Activated CD4-positive, CD25-positive, alpha-beta regulatory T cell treated with anti-CD3 and anti-CD28 coated beads, Interleukin-2, amount 50 U/mL, for 16 hours (primary cell): ENCODE results near the gene GNPDA2.
"Not testable (repeated sequence)": the region's sequence is repeated elsewhere in the genome, so short reads cannot be mapped to it uniquely, and the experiment has no call there.

ENCODE experiments used
- DNase-seq: peaks from one replicate; pipeline ENCODE4 v3.0.0-alpha.2; 2020; ENCODE audit warnings: low read depth, low spot score

The GNPDA2 gene

DNA sequence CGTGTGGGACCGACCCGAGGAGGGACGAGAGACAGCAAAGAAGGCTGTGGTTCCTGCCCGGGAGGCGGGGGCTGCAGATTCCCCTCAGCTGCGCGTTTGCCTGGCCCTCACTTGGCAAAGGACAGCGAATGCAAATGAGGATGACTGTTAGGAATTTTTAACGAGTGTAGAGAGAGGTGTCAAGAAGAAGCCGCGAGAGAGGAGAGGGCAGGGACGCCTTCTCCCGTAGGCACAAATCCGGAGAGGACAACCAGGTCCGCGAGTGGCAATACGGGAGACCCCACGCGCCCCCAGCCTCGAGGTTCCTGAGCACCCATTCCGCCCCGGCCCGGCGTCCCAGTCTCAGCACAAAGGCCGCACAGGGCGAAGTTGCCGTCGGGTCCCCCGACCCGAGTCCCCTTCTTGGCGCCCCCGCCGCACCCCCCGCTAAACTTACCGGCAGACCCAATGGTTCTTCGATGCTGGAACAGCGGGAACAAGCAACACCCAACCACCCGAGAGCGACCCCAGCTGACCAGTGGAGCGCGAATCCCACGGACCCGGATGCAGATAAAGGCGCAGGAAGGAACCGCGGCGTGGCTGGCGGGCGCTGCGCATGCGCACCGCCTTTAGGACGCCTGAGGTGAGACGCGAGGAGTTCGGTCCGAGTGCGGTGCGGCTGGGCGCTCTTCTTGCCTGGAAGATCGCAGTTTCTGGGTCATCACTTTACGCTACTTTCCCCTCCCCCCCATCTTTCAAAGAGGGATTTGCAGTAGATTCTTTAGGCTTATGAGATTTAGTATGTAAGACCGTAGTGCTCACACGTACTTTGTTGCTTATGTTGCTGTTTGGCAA lies at the start of gene GNPDA2:
GNPDA2 (minus strand) TSS at position 519 of the 834 bp plus-strand sequence. CDS start 4,349 bp downstream, outside the sequence.
- peak; percentile 57 for DNase-seq

DNA sequence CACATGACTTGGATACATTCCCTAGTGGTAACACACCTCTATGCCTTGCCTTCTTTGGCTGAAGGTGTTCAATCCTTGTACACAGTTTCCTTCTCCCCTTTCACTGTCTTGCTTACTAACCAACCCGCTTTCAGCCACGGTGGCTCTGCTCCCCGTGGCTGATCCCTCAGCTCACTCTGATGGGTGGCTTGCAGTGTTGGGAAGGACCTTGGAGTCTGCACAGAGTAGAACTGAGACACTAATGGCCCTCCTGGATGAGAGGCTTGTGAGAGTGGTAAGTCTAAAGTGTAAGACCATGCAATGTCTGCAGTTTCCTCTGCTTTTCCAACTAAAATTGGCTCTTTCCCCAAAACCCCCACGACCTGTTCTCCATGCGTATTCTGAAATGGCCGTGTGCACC lies 46.0 kb upstream of the GNPDA2 start:
- no peak for DNase-seq

DNA sequence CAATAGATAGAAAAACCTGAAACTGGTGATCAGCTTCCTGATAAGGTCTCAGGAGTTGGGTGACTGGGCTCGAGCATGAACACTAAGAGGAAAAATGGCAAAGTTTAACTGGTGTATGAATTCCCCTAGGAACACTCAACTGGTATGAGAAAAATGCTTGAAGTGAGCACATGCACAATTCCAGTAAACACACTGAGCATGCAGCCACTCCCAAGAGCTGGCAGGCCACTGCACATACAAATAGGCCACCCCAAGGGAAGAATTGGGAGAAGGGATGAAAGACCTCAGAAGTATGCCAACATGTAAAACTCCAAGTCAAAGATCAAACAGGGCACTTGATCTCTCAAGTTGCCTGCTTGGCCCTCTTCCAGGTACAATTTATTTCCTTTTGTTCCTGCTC lies 45.4 kb upstream of the GNPDA2 start:
- no peak for DNase-seq

DNA sequence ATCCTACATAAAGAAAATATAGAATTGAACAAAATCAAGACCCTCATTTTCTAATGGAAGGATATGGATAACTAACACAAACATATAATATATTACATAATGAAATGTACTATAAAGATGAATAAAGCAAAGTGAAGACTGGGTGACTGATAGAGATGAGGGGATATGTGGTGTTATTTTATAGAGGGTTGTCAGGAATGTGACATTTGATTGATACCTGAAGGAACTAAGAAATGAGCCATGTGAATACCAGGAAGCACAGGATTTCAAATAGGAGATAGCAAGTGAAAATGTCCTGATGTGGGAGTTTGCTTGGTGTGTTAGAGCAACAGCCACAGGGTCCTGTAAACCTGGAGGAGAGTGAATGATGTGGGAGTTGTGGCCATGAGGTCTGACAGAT lies 40.1 kb upstream of the GNPDA2 start:
- DNase-seq = no peak

DNA sequence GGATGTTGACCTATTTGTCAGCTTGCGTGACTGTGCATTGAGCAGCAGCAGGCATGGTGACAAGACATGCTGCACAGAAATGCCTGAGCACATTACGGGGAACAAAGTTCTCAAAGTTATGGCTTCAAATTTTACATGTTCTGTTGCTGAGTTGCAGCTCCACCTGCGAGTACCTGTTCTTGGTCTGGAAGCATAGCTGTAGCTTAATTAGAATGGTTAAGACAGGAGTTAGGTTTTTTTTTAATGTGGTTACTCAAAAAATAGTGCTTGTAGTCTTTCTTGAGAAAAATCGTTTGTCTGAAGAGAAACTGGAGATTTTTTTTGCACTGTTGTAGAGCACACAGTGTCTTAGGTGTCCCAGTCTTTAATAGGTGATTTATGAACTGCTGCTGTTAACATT lies 38.8 kb upstream of the GNPDA2 start:
- DNase-seq = no peak

DNA sequence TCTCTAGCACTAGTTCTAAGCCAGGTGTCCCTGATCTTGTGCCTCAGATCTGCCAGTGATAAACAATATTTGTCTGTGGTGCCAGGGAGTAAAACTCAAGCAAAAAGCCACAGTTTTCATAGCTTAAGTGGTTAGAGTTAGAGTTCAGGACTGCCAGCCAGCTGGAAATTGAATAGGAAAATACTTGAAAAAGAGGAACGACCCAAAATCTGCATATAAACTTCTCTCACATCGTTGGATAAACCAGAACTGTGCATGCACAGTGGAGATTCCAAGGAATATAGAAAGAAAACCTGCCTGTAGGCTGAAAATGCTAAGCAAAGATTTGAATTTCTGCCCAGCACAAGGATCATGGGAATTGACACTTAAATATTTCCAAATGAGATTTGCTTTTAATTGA lies 35.0 kb upstream of the GNPDA2 start:
- no peak for DNase-seq

DNA sequence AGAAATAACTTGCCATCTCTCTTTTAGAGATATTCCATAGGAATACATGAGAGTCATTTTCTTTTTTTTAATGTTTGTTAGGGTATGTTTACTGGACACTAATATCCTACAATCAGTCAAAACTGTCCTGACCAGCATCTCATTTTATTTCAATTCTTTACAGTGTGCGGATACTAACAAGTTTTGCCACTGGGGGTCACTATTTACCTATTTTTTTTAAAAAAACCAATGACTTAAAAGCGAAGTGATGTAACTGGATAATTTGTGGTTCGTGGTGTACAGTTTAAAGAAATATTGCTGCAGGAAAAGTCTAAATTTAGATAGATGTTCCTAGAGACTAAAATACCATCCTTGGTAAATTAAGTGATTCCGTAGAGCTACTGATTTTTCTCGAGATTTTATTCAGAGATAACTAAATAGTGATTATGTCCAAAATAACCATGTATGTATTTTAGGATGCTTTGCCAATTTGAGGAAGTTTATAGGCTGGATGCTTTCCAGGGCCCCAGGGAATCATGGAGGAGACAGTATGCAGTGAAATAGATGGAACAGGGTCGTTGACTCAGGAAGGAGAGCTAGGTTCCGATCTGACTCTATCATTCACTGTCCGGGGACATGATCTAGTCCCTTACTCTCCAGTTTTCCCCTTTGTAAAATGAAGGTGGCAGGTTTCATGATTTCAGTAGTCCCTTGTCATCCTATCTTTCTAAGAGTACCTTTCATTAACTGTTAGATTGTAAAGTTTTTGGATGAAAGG lies 34.0 kb upstream of the GNPDA2 start:
- no peak for DNase-seq

DNA sequence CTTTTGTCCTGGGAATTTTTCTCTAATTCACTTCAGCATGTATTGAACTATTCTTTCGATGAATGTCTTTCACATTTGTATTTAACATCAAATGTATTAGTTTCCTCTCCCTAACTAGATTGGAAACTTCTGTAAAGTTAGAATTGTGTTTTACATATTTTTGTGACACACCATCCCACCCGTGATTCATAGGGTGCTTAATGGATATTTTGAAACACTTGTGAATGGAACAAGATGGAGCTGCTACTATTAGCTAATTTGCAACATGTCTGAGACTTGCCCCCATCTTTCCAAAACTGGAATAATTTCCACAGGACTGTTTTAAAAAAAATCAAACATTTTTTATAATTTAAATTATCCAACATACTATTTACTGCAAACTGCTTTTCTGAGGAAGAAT lies 30.2 kb upstream of the GNPDA2 start:
- no peak for DNase-seq

DNA sequence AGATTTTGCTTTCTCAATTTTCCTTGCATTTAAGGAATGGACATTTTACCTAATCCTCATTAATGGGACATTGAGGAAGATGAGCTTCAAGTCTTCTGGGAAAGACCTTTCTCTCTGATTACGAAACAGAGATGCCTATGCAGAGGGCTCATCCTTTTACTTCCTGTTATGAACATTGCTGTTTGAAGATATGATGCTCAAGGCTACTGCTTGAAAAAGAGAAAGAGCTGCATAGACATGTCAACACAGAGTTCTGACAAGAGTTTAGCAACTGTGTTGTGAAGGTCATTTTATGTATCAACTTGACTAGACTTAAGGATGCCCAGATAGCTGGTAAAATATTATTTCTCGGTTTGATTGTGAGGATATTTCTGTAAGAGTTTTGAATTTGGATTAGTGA lies 13.8 kb upstream of the GNPDA2 start:
- no peak for DNase-seq

DNA sequence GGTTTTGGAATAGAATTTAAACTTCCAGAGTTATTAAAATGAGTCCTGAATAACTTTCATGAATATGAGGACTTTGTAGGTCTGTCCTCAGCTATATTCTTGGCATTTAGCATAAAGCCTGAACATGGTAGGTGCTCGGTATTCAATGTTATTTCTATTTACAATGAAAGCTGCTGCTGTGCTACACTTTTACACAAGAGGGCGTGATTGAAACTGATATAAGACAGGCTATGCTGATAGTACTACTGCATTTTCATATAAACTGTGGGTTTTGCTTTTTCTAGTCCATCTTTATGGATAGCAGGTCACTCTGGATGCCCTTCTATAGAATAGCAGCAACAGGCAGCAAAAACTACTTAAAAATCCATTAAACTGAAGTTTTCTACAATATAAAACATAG lies 12.3 kb upstream of the GNPDA2 start:
- no peak for DNase-seq

DNA sequence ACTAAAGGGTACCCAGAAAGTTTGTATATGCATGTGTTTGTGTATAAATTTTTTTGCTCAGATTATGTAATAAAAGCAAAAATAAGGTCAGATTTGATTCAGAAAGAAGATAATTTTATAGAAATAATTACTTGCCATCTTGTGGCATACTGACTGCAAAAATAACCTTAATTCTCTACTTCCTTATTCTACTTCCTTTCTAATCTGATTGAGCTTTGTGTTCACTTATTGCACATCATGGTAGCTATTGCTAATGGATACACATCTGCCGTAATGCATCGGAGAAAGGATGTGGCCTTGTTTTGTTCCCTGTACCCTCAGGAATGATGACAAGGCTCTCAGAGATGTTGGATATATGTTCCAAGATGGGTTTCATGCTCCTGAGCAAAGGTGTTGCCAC lies 10.5 kb upstream of the GNPDA2 start:
- DNase-seq = no peak

DNA sequence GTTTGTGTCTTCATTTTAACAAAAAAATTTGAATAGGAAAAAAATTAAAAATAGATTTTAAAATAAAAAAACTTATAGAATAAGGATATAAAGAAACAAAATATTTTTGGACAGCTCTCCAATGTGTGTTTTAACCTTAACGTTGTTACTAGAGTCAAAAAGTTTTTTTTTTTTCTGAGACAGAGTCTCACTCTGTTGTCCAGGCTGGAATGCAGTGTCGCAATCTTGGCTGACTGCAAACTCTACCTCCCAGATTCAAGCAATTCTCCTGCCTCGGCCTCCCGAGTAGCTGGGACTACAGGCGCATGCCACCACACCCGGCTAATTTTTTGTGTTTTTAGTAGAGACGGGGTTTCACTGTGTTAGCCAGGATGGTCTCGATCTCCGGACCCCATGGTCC lies 2.3 kb upstream of the GNPDA2 start:
- DNase-seq = not testable (repeated sequence)

DNA sequence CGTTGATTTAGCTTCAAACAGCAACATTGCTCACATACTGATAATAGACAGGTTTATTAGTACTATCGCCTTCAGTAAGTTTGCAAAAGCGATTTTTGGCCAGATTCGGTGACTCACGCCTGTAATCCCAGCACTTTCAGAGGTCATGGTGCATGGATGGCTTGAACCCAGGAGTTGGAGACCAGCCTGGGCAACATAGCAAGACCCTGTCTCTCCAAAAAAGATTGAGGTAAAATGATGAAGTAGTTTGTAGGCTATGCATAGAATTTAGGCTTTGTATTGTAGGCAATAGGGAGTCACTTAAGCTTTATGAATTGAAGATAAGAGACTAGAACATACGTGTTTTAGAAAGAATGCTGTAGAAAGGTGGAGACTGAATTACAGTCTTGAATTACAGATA lies 1.1 kb upstream of the GNPDA2 start:
- no peak for DNase-seq

DNA sequence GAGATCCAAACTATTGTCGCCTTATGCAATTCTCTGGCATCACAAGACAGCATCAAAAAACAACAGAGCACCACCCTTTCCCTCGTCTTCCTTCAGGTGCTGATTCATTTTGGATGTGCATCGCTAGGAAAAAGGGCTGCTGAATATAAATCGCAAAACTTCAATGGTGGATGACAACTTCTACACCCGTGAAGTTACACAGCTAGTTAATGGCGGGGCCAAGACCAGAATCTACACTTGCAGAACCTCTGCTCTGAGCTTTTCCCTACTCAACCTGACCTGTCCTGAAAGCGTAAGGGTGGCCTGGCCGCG lies 674 bp downstream of the GNPDA2 start:
- DNase-seq = peak; percentile 12

DNA sequence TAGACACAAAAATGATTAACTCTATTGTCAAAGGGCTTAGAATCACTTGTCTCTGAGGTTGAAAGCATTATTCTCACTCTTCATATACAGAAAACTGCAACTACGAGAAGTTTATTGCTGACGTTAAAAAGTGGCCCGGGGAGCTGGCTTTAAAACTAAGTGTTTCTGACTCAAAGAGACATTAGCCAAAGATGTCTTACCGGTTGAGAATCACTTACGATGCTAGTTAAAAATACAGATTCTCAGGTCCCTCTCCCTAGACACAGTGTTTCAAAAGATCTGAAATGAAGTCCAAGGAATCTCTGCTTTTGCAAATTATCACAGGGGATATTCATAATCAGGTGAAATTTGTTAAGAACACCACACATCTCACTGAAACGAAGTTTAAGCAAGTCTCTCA lies 1.2 kb downstream of the GNPDA2 start:
- DNase-seq = no peak

DNA sequence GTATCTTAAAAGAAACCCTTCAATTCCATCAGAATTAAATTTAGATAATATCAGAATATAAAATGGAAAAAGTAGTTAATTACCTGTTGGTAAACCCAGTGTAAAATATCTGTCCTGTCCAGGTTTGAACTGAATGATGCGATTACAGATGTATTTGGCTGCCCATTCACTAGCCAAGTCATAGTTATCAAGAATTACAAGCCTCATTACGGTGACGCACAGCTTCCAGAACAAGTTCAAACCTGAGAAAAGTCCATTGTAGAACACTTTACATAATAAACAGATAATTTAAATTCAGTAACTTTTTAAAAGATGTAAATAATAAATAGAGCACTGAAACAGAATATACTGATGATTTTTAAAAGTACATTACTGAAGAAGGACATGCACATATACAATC lies 4.4 kb downstream of the GNPDA2 start:
- DNase-seq = no peak

DNA sequence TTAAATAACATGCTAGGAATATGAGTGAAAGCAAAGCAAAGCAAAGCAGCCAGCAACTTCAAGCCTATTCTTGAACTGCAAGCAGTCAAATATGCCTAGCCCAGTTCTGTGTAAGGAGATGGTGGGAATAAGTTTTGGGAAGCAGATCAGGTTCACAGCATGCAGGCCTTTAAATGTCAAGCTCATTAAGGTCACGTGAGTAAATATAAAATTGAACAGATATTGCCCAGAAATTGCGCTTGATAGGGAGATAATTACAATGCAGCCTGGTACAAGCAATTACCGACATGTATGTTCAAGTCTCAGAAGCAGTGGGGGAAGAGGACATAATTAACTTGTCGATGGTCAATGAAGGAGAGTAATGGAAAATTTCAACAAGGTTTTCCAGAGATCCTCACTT lies 6.0 kb downstream of the GNPDA2 start:
- no peak for DNase-seq

DNA sequence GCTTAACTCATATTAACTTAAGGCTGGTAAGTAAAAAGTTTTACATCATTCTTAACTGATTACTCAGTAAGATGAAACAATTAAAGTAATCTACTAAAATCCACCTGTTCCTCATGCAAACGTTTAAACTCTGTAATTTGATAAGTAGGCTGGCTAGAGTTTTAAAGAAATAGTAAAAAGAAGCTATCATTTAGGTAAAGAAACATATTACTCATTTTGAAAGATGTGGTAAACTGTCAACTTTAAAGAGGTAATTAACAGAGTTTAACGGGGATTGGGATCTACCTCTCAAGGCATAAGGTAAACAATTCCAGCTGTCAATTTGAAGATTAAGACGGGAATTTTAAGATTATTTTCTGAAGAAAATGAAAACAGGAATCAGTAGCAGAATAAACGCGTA lies 9.8 kb downstream of the GNPDA2 start:
- DNase-seq = no peak

DNA sequence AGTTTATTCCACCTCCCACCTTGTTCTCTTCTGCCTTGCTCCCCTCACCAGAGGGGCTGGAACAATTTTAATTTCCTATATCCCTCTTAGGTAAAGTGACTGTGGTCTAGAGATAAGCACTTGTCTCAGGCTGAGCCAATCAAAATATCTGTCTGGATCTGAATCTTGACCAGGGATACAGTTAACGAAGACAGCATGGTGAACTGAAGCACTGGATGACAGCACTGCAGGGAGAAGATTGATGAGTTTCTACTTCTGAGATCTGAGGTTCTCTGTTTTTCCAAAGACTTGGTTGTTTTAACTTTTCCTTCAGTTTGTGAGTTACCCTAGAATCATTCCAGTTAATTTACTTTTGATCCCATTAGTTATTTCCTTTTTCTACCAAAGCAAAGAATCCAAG lies 13.2 kb downstream of the GNPDA2 start:
- DNase-seq = no peak

DNA sequence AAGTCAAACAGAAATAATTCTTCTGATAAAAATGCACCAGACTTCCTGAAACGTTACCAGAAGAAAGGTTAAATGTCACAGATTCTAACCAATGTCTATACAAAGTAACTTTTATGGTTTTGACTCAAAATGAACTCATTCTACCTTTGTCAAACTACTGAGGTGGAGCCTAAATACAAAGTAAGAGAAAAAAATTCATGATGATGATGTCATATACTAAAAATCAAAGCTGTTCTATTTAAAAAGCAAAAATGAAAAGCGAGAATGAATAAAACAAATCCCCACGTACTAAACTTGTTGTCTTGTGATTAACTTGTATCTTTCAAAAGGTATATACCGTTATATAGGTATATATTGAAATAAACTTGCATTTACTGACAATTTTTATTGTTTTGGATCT lies 21.7 kb downstream of the GNPDA2 start:
- no peak for DNase-seq

DNA sequence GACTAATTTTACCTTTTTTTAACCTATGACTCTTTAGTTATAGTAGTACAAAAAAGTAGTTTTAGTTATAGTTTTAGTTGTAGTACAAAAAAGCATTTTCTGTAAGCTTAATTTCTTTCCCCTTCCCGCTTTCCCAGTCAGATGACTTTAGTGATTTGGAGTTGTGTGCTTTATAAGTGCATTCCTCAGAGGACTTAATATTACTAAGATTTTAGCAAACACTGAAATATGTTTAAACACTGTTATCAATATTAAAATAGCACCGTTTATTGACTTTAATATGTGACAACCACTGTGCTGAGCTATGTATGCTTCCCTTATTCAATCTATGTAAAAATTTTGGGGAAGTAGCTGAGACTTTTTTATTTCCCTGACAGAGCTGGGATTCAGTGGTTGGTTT lies 25.3 kb downstream of the GNPDA2 start:
- DNase-seq = no peak

DNA sequence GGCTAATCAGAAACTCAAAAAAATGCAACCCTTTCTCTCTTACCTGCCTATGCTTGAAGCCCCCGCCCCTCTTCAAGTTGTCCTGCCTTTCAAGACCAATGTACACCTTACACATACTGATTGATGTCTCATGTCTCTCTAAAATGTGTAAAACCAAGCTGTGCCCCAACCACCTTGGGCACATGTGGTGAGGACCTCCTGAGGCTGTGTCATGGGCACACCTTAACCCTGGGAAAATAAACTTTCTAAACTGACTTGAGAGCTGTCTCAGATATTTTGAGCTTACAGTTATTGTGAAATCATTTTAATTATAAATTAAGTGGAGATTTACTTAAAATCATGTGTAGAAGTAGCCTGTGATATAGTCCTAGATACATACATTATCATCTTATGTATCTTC lies 25.9 kb downstream of the GNPDA2 start:
- DNase-seq = no peak

DNA sequence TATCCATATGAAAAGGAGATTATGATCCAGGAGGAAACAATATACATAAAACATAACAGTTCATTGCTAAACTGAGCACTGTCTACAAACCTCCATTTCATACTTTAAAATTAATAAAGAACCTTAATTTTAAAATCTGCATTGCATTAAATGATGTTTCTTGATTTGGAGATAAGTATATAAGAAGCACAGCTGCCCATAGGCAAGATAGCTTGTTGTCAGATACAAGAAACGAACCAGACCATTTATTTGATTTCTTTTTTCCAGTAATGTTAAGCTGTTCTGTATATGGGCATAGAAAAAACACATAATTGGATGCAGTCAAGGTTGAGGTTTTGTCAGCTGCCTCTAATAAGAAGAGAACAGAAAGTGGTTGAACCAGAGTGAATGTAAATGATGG lies 41.7 kb downstream of the GNPDA2 start:
- DNase-seq = no peak
